K562 (cell line): ENCODE results near the gene CLEC2B. TPM values are rescaled to one million over a fixed set of nuclear protein-coding genes. Genes with fewer than 3 reads are reported as not detected.

Experiments
- ATAC-seq: fragments of 200-7000 bp; cut with Tn5 transposase; 3 replicates; pipeline ENCODE4 v1.9.1; 2020; ENCODE audit warnings: moderate library complexity
- BruUV-seq: library from RNA; stranded (reverse); fragments of 400-500 nt; replicated peaks from 2 replicates; lab custom pipeline; 2021; lab: Mats Ljungman, UMichigan
- CTCF ChIA-PET: fragments of 300-600 bp; formaldehyde crosslinking; extraction: SDS; loops from one replicate; lab custom pipeline; 2021; ENCODE audit warnings: low intra/inter-chr PET ratio; lab: Yijun Ruan, JAX
- POLR2A ChIA-PET: fragments of 300-600, 350-650 bp; sonication (Branson Sonifier 250); formaldehyde crosslinking; extraction: SDS; loops from one replicate; lab custom pipeline; 2021; ENCODE audit warnings: antibody characterized with exemption, inconsistent platforms; lab: Yijun Ruan, JAX
- DNase-seq, 4 experiments: peaks; one replicate each; pipeline versions ENCODE4 v3.0.0 to v3.0.0-alpha.2; 2011 to 2018; ENCODE audit warnings: low spot score in 3 of 4, mixed read lengths in 3 of 4; ENCODE audit errors: extremely low read depth in 1 of 4
- FAIRE-seq: peaks from 2 replicates; lab custom pipeline; 2011; peaks lifted over from hg19 to GRCh38; lab: Jason Lieb, UNC
- H2AFZ ChIP-seq: 2 replicates; pipeline ENCODE4 v1.6.0; 2011; ENCODE audit warnings: low read depth, low read length, control low read depth, inconsistent platforms
- H3K27ac ChIP-seq: fragments of 200-600 bp; 3 replicates; pipeline ENCODE4 v1.8.0; 2011; ENCODE audit warnings: low read depth, mild to moderate bottlenecking, control low read depth, inconsistent platforms, low read length, moderate library complexity, mixed read lengths; ENCODE audit errors: extremely low read depth
- H3K27me3 ChIP-seq, 2 experiments: fragments of 300-600 bp in 1 of 2; 2 replicates in 1 of 2; 3 replicates in 1 of 2; pipeline versions ENCODE4 v1.6.0 to v1.8.0; 2011; ENCODE audit warnings: inconsistent platforms in 2 of 2, low read length in 2 of 2, mild to moderate bottlenecking in 1 of 2, mixed read lengths in 1 of 2, moderate library complexity in 1 of 2; ENCODE audit not compliant: control insufficient read depth in 2 of 2, insufficient read depth in 2 of 2
- H3K36me3 ChIP-seq: fragments of 300-600 bp; 3 replicates; pipeline ENCODE4 v1.8.0; 2011; ENCODE audit warnings: mild to moderate bottlenecking, low read length, inconsistent platforms; ENCODE audit not compliant: control insufficient read depth, insufficient read depth
- H3K4me1 ChIP-seq, 2 experiments: fragments of 200-600 bp in 1 of 2; replicated peaks in 1 of 2; 2 replicates in 1 of 2; 3 replicates in 1 of 2; pipeline versions ENCODE4 v1.5.1 to v1.8.0; 2011; ENCODE audit warnings: inconsistent platforms in 2 of 2, low read length in 2 of 2, mild to moderate bottlenecking in 1 of 2, mixed read lengths in 1 of 2, moderate library complexity in 1 of 2; ENCODE audit not compliant: control insufficient read depth in 2 of 2, insufficient read depth in 2 of 2
- H3K4me2 ChIP-seq: 2 replicates; pipeline ENCODE4 v1.6.1; 2011; ENCODE audit warnings: low read length, control low read depth, inconsistent platforms, mixed read lengths; ENCODE audit not compliant: insufficient read depth
- H3K4me3 ChIP-seq: fragments of 200-600 bp; sonication (generic), shearing (Covaris generic); 2 replicates; pipeline ENCODE4 v1.5.1; 2016; ENCODE audit warnings: control low read depth, inconsistent platforms
- H3K79me2 ChIP-seq: fragments of 200-600 bp; 3 replicates; pipeline ENCODE4 v1.8.0; 2011; ENCODE audit warnings: low read length, inconsistent platforms; ENCODE audit not compliant: control insufficient read depth, insufficient read depth
- H3K9ac ChIP-seq, 2 experiments: 2 replicates each; pipeline versions ENCODE4 v1.6.0 to v1.6.1; 2011; ENCODE audit warnings: low read depth in 2 of 2, low read length in 2 of 2, control low read depth in 1 of 2, inconsistent platforms in 1 of 2, mild to moderate bottlenecking in 1 of 2, mixed read lengths in 1 of 2; ENCODE audit not compliant: insufficient read depth in 1 of 2
- H3K9me1 ChIP-seq: one replicate; pipeline ENCODE4 v1.6.0; 2011; ENCODE audit warnings: inconsistent platforms, mild to moderate bottlenecking, low read length, moderate library complexity; ENCODE audit not compliant: control insufficient read depth, insufficient read depth
- H3K9me3 ChIP-seq: replicated peaks from 2 replicates; pipeline ENCODE4 v1.5.1; 2011; ENCODE audit warnings: low read depth, low read length, inconsistent platforms; ENCODE audit not compliant: control insufficient read depth, insufficient read depth
- H4K20me1 ChIP-seq: replicated peaks from 2 replicates; pipeline ENCODE4 v1.6.1; 2011; ENCODE audit warnings: low read length, inconsistent platforms, mixed read lengths; ENCODE audit not compliant: control insufficient read depth, insufficient read depth
- HINFP ChIP-seq: fragments of 450-650 bp; conservative IDR thresholded peaks from 2 replicates; pipeline ENCODE4 v1.6.1; 2016; ENCODE audit warnings: missing genetic modification characterization, low read depth, mild to moderate bottlenecking, control low read depth, missing compliant biosample characterization
- MBD1 ChIP-seq: fragments of 250-450 bp; sonication (Bioruptor Pico); IDR thresholded peaks from 2 replicates; pipeline ENCODE4 v1.8.0; 2022; ENCODE audit warnings: inconsistent platforms
- NEUROD1 ChIP-seq: fragments of 150-350 bp; IDR thresholded peaks from 2 replicates; pipeline ENCODE4 v1.6.1; 2014; ENCODE audit warnings: borderline replicate concordance, low read length, low read depth; ENCODE audit not compliant: partially characterized antibody
- NUFIP1 ChIP-seq: fragments of 450-650 bp; IDR thresholded peaks from 2 replicates; pipeline ENCODE4 v1.6.1; 2018; ENCODE audit not compliant: partially characterized antibody
- POLR2A ChIP-seq: fragments of 450-650 bp; conservative IDR thresholded peaks from 2 replicates; pipeline ENCODE4 v1.6.1; 2016
- PTTG1 ChIP-seq: fragments of 450-650 bp; IDR thresholded peaks from 2 replicates; pipeline ENCODE4 v1.6.1; 2016; ENCODE audit warnings: low read depth, mild to moderate bottlenecking, missing genetic modification characterization, missing compliant biosample characterization
- ZBED1 ChIP-seq: IDR thresholded peaks from 2 replicates; pipeline ENCODE4 v1.6.1; 2014
- WGBS: fragments of 100-300 bp; shearing (Covaris generic); methylation state at CpG from one replicate; pipeline ENCODE4 v1.1.6; 2016; ENCODE audit warnings: low coverage, mixed read lengths; ENCODE audit not compliant: insufficient coverage; ENCODE audit errors: missing lambda C conversion rate; 5-methylcytosine and 5-hydroxymethylcytosine counted together
- in situ Hi-C: fragments of 300-500 bp; cut with MboI; formaldehyde crosslinking; loops from 4 replicates; pipeline ENCODE4 v1.15.0; 2018; ENCODE audit warnings: inconsistent platforms, mixed read lengths
- intact Hi-C: fragments of 100-400 bp; cut with micrococcal nuclease; formaldehyde crosslinking; loops from 2 replicates; pipeline ENCODE4 v1.14.2; 2022
- polyA plus RNA-seq, 8 experiments: library from polyadenylated mRNA; depleted of rRNA in 4 of 8; stranded (reverse) in 5 of 8; unstranded in 3 of 8; fragments of >200 nt; fragmentation: Nextera tagmentation in 2 of 8; fragmentation: Illumina TruSeq in 1 of 8; extraction: Ambion mirVana in 2 of 8; extraction: Trizol in 1 of 8; gene quantifications; 2 replicates each; pipeline versions ENCODE4 v1.2.1 to v1.2.3, GENCODE V29; 2011 to 2014; ENCODE audit warnings: inconsistent platforms in 1 of 8, missing spikeins in 1 of 8
- total RNA-seq, 7 experiments: library from RNA; depleted of rRNA in 6 of 7; stranded (reverse); fragments of >200 nt in 6 of 7; fragmentation: Illumina TruSeq in 2 of 7; extraction: Trizol in 2 of 7; gene quantifications; 2 replicates each; pipeline versions ENCODE4 v1.2.1 to v1.2.3, GENCODE V29; 2011 to 2021; ENCODE audit warnings: low replicate concordance in 1 of 7

Gene CLEC2B
- total and polyA plus RNA-seq, 9 of the 15 experiments (the other 6 are each of a cell fraction or from before 2014, with no cell fraction given), result 1.3 to 5.9 (median 2.9) TPM

GRCh38 chr12:9810671-9811070 is 58.5 kb downstream of the CLEC2B start:
- DNase-seq, result no peak
- H3K9me3 ChIP-seq, result no peaks in the 10 kb centered on the region
- TF ChIP-seq NUFIP1, result no peak
- no peak for TF ChIP-seq PTTG1 (tag)
- no peak for TF ChIP-seq POLR2A
- TF ChIP-seq MBD1, result no peak
- TF ChIP-seq HINFP (tag), result no peak
- TF ChIP-seq NEUROD1, result no peak
- no peak for TF ChIP-seq ZBED1
- TF ChIP-seq, all 486 proteins: peak for 0
- no peaks in the 10 kb centered on the region for H3K36me3 ChIP-seq
- in situ Hi-C loops (loop anchor here (25.0 kb wide), 1 partner anchor 327 kb away; the partner anchor contains the start of gene CLEC7A), intact Hi-C loops (no loop called here)
- 35% methylated on average over 2 of the region's 2 CpGs for WGBS
- ChIA-PET CTCF (no interaction called here), POLR2A (no interaction called here)
- FAIRE-seq, result no peak
- BruUV-seq, result no TSS peak
- H2AFZ ChIP-seq, result no peak overlapping the region
- no peak overlapping the region for H3K4me2 ChIP-seq
- no peaks in the 10 kb centered on the region for H3K9me1 ChIP-seq
- peaks cover 0 to 10% of the 10 kb centered on the region in 2 experiments; a peak in 2 of 5 replicates for H3K4me1 ChIP-seq
- no peak overlapping the region for H3K9ac ChIP-seq
- no peaks in the 10 kb centered on the region for H4K20me1 ChIP-seq
- H3K27ac ChIP-seq, result no peak overlapping the region
- H3K27me3 ChIP-seq, result no peaks in the 10 kb centered on the region
- no peaks in the 10 kb centered on the region for H3K79me2 ChIP-seq
- H3K4me3 ChIP-seq, result no peak overlapping the region
- ATAC-seq, result no peak
